ENCODE measurements around the gene CD5L. TPM values are rescaled to one million over a fixed set of nuclear protein-coding genes. Genes with fewer than 3 reads are reported as not detected.
A peak's percentile ranks its signal among the peaks of the same experiment; 100 is the strongest.

Gene CD5L

DNA sequence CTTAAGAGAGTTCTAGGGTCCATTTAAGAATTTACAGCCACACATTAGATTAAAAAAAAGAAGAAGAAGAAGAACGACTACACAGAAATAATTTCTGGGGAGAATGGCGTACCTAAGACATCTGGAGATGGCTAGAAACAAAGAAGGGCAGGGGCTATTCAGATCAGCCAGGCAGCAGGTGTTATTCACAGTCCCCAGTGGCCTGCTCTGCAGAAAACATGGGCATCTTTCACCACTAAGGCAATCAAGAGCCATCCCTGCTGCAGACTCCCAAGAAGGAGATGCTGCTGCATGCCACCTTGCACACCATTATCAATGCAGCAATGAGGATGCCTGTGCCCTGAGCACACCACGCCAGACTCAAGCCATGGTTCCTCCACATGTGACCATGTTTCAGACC, 56.8 kb downstream of the CD5L start:
- Histone ChIP-seq H2BK120ac (ENCODE audit: low read depth, low read length) (no peak overlapping the region), H3K27ac (replicated peaks; ENCODE audit: low read length) (no peak overlapping the region), H4K8ac (ENCODE audit: low read depth, low read length) (no peak overlapping the region), H3K9me3 (replicated peaks in 1 of 2; ENCODE audit: control insufficient read depth in 2 of 2, insufficient read depth in 1 of 2, low read depth in 1 of 2, low read length in 2 of 2) (no peaks in the 10 kb centered on the region), H2BK15ac (ENCODE audit: low read length) (no peak overlapping the region), H3K27me3 (ENCODE audit: control insufficient read depth in 3 of 3, insufficient read depth in 3 of 3, low read depth in 1 of 3, low read length in 3 of 3) (no peaks in the 10 kb centered on the region), H3K79me1 (ENCODE audit: low read depth, low read length) (no peaks in the 10 kb centered on the region), H3K14ac (ENCODE audit: low read length) (peak overlapping the region; percentile 31), H3K36me3 (replicated peaks in 1 of 2; ENCODE audit: control insufficient read depth in 2 of 2, insufficient read depth in 2 of 2, low read length in 2 of 2) (no peaks in the 10 kb centered on the region), H3K4ac (ENCODE audit: low read length) (no peak overlapping the region), H2AFZ (ENCODE audit: low read length) (no peak overlapping the region), H2BK12ac (ENCODE audit: low read length) (no peak overlapping the region), H3K9ac (ENCODE audit: low read depth, low read length, poor library complexity) (no peak overlapping the region), H3K23ac (ENCODE audit: low read depth, low read length, poor library complexity) (no peak overlapping the region), H4K91ac (ENCODE audit: low read depth, low read length, poor library complexity) (no peak overlapping the region), H3K4me2 (ENCODE audit: insufficient read depth, low read length, poor library complexity, severe bottlenecking) (no peak overlapping the region), H3K4me1 (ENCODE audit: control insufficient read depth in 2 of 2, insufficient read depth in 1 of 2, low read depth in 1 of 2, low read length in 2 of 2) (no peaks in the 10 kb centered on the region), H2AK5ac (ENCODE audit: low read depth, low read length) (no peak overlapping the region), H2BK5ac (ENCODE audit: low read length) (no peak overlapping the region), H3K18ac (ENCODE audit: low read length) (no peak overlapping the region), H3K4me3 (ENCODE audit: low read length in 2 of 2) (no peak overlapping the region)
- no peak for DNase-seq (ENCODE audit: low spot score)
- no CpG with 5 or more reads among the region's 3 CpGs for WGBS, 2 donors (ENCODE audit: extremely low coverage in 2 of 2, insufficient read length in 2 of 2, insufficient replicate concordance in 1 of 2)

DNA sequence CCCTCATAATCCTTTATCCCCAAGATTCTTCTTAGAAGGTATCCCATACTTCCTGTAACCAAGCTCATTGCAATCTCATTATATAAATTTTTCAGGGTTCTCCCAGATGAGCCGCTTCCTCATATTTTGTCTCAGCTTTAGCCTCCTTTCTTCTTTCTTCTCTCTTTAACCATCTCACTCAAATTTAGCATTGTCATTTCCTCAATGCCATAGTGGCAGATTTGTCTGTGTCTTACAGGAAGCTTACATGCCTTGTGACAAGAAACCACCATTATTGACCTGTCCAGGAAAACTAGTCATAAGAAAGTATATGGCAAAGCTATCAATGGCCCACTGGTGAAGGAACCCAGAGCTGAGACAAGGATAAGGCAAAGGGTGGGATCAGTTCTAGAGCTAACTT, 58.7 kb downstream of the CD5L start:
- H3K27me3 ChIP-seq (ENCODE audit: control insufficient read depth in 3 of 3, insufficient read depth in 3 of 3, low read depth in 1 of 3, low read length in 3 of 3), result no peaks in the 10 kb centered on the region
- H3K36me3 ChIP-seq (replicated peaks in 1 of 2; ENCODE audit: control insufficient read depth in 2 of 2, insufficient read depth in 2 of 2, low read length in 2 of 2), result no peaks in the 10 kb centered on the region
- no peak for DNase-seq (ENCODE audit: low spot score)
- H4K91ac ChIP-seq (ENCODE audit: low read depth, low read length, poor library complexity), result no peak overlapping the region
- no peak overlapping the region for H2AFZ ChIP-seq (ENCODE audit: low read length)
- no peaks in the 10 kb centered on the region for H3K9me3 ChIP-seq (replicated peaks in 1 of 2; ENCODE audit: control insufficient read depth in 2 of 2, insufficient read depth in 1 of 2, low read depth in 1 of 2, low read length in 2 of 2)
- H2BK15ac ChIP-seq (ENCODE audit: low read length), result no peak overlapping the region
- no peak overlapping the region for H3K27ac ChIP-seq (replicated peaks; ENCODE audit: low read length)
- H3K4me1 ChIP-seq (ENCODE audit: control insufficient read depth in 2 of 2, insufficient read depth in 1 of 2, low read depth in 1 of 2, low read length in 2 of 2), result no peaks in the 10 kb centered on the region
- H3K79me1 ChIP-seq (ENCODE audit: low read depth, low read length), result no peaks in the 10 kb centered on the region
- H2BK5ac ChIP-seq (ENCODE audit: low read length), result no peak overlapping the region
- no peak overlapping the region for H3K14ac ChIP-seq (ENCODE audit: low read length)
- H2BK12ac ChIP-seq (ENCODE audit: low read length), result no peak overlapping the region
- H4K8ac ChIP-seq (ENCODE audit: low read depth, low read length), result no peak overlapping the region
- H3K18ac ChIP-seq (ENCODE audit: low read length), result no peak overlapping the region
- no peak overlapping the region for H3K4me2 ChIP-seq (ENCODE audit: insufficient read depth, low read length, poor library complexity, severe bottlenecking)
- H3K9ac ChIP-seq (ENCODE audit: low read depth, low read length, poor library complexity), result no peak overlapping the region
- H3K23ac ChIP-seq (ENCODE audit: low read depth, low read length, poor library complexity), result no peak overlapping the region
- no peak overlapping the region for H3K4me3 ChIP-seq (ENCODE audit: low read length in 2 of 2)
- no peak overlapping the region for H2BK120ac ChIP-seq (ENCODE audit: low read depth, low read length)
- no CpG with 5 or more reads among the region's 1 CpG for WGBS, 2 donors (ENCODE audit: extremely low coverage in 2 of 2, insufficient read length in 2 of 2, insufficient replicate concordance in 1 of 2)
- H2AK5ac ChIP-seq (ENCODE audit: low read depth, low read length), result no peak overlapping the region
- no peak overlapping the region for H3K4ac ChIP-seq (ENCODE audit: low read length)

DNA sequence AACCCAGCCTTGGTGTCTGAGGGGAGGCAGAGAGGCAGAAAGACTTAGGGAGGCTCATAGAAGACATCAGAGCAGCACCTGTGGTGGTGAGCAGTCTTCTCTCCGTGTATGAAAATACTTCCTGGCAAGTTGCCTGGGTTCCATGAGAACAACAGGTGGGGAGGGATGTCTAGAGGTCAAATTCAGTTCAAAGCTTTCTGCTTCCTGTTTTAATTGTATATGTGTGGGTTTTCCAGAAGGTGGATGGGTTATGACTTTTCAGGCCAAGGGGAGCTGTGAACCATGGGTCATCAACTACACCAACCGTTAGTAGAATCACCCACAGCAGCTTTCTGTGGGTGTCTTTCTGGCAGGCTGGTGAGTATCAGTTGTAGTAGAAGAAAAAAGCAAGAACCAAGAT, 60.6 kb downstream of the CD5L start:
- no peaks in the 10 kb centered on the region for H3K36me3 ChIP-seq (replicated peaks in 1 of 2; ENCODE audit: control insufficient read depth in 2 of 2, insufficient read depth in 2 of 2, low read length in 2 of 2)
- no peaks in the 10 kb centered on the region for H3K79me1 ChIP-seq (ENCODE audit: low read depth, low read length)
- no peak overlapping the region for H2BK15ac ChIP-seq (ENCODE audit: low read length)
- H3K14ac ChIP-seq (ENCODE audit: low read length), result no peak overlapping the region
- H3K27me3 ChIP-seq (ENCODE audit: control insufficient read depth in 3 of 3, insufficient read depth in 3 of 3, low read depth in 1 of 3, low read length in 3 of 3), result no peaks in the 10 kb centered on the region
- no peak overlapping the region for H2AFZ ChIP-seq (ENCODE audit: low read length)
- H3K9ac ChIP-seq (ENCODE audit: low read depth, low read length, poor library complexity), result no peak overlapping the region
- no peak overlapping the region for H3K23ac ChIP-seq (ENCODE audit: low read depth, low read length, poor library complexity)
- no peak overlapping the region for H2AK5ac ChIP-seq (ENCODE audit: low read depth, low read length)
- no peak overlapping the region for H4K8ac ChIP-seq (ENCODE audit: low read depth, low read length)
- no peak overlapping the region for H3K4me3 ChIP-seq (ENCODE audit: low read length in 2 of 2)
- no peak overlapping the region for H4K91ac ChIP-seq (ENCODE audit: low read depth, low read length, poor library complexity)
- no CpG with 5 or more reads among the region's 2 CpGs for WGBS, 2 donors (ENCODE audit: extremely low coverage in 2 of 2, insufficient read length in 2 of 2, insufficient replicate concordance in 1 of 2)
- no peaks in the 10 kb centered on the region for H3K4me1 ChIP-seq (ENCODE audit: control insufficient read depth in 2 of 2, insufficient read depth in 1 of 2, low read depth in 1 of 2, low read length in 2 of 2)
- H2BK12ac ChIP-seq (ENCODE audit: low read length), result no peak overlapping the region
- no peak overlapping the region for H3K18ac ChIP-seq (ENCODE audit: low read length)
- no peak overlapping the region for H3K4ac ChIP-seq (ENCODE audit: low read length)
- no peaks in the 10 kb centered on the region for H3K9me3 ChIP-seq (replicated peaks in 1 of 2; ENCODE audit: control insufficient read depth in 2 of 2, insufficient read depth in 1 of 2, low read depth in 1 of 2, low read length in 2 of 2)
- no peak for DNase-seq (ENCODE audit: low spot score)
- no peak overlapping the region for H3K4me2 ChIP-seq (ENCODE audit: insufficient read depth, low read length, poor library complexity, severe bottlenecking)
- H2BK5ac ChIP-seq (ENCODE audit: low read length), result no peak overlapping the region
- no peak overlapping the region for H3K27ac ChIP-seq (replicated peaks; ENCODE audit: low read length)
- no peak overlapping the region for H2BK120ac ChIP-seq (ENCODE audit: low read depth, low read length)

Small RNAs within 50 kb of the gene (small RNA-seq; reads per million reads assigned to genes)
- gene MRPS21P2 (ENCODE audit: insufficient read depth), result not detected
